ENCODE results near the gene NKD1.

The NKD1 gene

DNA sequence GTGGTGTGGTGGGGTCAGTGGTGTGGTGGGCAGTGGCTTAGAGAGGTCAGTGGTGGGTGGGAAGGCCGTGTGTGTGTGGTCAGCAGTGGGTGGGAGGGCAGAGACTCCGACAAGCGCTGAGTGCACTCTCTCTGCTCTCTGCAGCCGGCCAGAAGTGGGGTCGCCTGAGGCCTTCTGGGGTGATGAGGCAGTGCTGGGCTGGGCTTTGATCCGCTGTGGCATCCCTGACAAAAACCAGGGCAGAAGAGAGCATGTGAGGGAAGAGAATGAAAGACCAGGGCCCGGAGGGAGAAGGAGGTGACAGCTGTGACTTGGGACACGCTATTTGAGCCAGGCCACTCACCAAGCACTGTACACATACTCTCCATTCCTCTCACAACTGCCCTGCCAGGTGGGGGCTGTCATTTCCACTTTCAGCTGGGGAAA is 50.8 kb downstream of the NKD1 start:
- H2AFZ ChIP-seq (ENCODE audit: low read length) = no peak overlapping the region
- no peaks in the 10 kb centered on the region for H3K27me3 ChIP-seq (ENCODE audit: insufficient read depth, low read length, poor library complexity, severe bottlenecking)
- H3K36me3 ChIP-seq (ENCODE audit: insufficient read depth, low read length) = no peaks in the 10 kb centered on the region
- H3F3A ChIP-seq (ENCODE audit: low read depth) = no peaks in the 10 kb centered on the region
- no peak overlapping the region for H3K9ac ChIP-seq (ENCODE audit: low read depth, low read length, poor library complexity, severe bottlenecking)
- no peaks in the 10 kb centered on the region for H3K9me2 ChIP-seq (replicated peaks; ENCODE audit: low read depth, low read length)
- TF ChIP-seq, protein P1, sequence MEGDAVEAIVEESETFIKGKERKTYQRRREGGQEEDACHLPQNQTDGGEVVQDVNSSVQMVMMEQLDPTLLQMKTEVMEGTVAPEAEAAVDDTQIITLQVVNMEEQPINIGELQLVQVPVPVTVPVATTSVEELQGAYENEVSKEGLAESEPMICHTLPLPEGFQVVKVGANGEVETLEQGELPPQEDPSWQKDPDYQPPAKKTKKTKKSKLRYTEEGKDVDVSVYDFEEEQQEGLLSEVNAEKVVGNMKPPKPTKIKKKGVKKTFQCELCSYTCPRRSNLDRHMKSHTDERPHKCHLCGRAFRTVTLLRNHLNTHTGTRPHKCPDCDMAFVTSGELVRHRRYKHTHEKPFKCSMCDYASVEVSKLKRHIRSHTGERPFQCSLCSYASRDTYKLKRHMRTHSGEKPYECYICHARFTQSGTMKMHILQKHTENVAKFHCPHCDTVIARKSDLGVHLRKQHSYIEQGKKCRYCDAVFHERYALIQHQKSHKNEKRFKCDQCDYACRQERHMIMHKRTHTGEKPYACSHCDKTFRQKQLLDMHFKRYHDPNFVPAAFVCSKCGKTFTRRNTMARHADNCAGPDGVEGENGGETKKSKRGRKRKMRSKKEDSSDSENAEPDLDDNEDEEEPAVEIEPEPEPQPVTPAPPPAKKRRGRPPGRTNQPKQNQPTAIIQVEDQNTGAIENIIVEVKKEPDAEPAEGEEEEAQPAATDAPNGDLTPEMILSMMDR (conservative IDR thresholded peaks at IDR 0.05; ENCODE audit: low read length) = no peak
- TF ChIP-seq EZH2phosphoT487 (IDR thresholded peaks at IDR 0.05; ENCODE audit: borderline replicate concordance) = no peak
- no peaks in the 10 kb centered on the region for H4K20me1 ChIP-seq (ENCODE audit: insufficient read depth, low read length, poor library complexity, severe bottlenecking)
- no peak overlapping the region for H3K4me3 ChIP-seq (ENCODE audit: low read length, poor library complexity, severe bottlenecking)
- H3K4me2 ChIP-seq (ENCODE audit: low read depth, low read length, poor library complexity, severe bottlenecking) = no peak overlapping the region
- no peaks in the 10 kb centered on the region for H3K79me2 ChIP-seq (ENCODE audit: insufficient read depth, low read length)
- H3K4me1 ChIP-seq (ENCODE audit: insufficient read depth, low read length, poor library complexity, severe bottlenecking) = peaks cover 9% of the 10 kb centered on the region
- no peaks in the 10 kb centered on the region for H3K9me3 ChIP-seq (ENCODE audit: insufficient read depth, low read depth, low read length)

DNA sequence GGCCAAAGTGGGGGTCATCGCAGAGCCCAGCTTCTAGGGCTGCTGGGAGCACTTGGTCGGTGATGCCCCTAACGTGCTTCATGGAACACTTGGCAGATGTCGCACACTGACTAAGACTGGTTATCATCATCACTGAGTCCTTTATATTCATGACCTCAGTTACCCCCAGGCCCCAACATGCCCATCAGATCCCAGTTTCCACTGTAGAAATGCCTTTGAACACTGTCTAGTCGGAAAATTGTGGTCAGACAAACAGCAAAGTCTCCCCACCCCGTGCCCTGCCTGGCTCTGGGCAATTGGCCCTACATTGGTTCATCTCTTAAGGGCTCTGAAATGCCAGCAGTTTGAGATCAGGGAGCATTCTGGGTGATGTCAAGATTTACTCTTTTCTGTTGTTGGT is 51.3 kb downstream of the NKD1 start:
- Histone ChIP-seq H3K4me2 (ENCODE audit: low read depth, low read length, poor library complexity, severe bottlenecking) (no peak overlapping the region), H3K9ac (ENCODE audit: low read depth, low read length, poor library complexity, severe bottlenecking) (no peak overlapping the region), H3K9me3 (ENCODE audit: insufficient read depth, low read depth, low read length) (no peaks in the 10 kb centered on the region), H3K79me2 (ENCODE audit: insufficient read depth, low read length) (no peaks in the 10 kb centered on the region), H4K20me1 (ENCODE audit: insufficient read depth, low read length, poor library complexity, severe bottlenecking) (no peaks in the 10 kb centered on the region), H3K9me2 (replicated peaks; ENCODE audit: low read depth, low read length) (no peaks in the 10 kb centered on the region), H3F3A (ENCODE audit: low read depth) (no peaks in the 10 kb centered on the region), H3K4me3 (ENCODE audit: low read length, poor library complexity, severe bottlenecking) (no peak overlapping the region), H3K36me3 (ENCODE audit: insufficient read depth, low read length) (no peaks in the 10 kb centered on the region), H3K4me1 (ENCODE audit: insufficient read depth, low read length, poor library complexity, severe bottlenecking) (peaks cover 9% of the 10 kb centered on the region), H3K27me3 (ENCODE audit: insufficient read depth, low read length, poor library complexity, severe bottlenecking) (no peaks in the 10 kb centered on the region), H2AFZ (ENCODE audit: low read length) (no peak overlapping the region)
- TF ChIP-seq, protein P1 (conservative IDR thresholded peaks at IDR 0.05; ENCODE audit: low read length) = no peak

DNA sequence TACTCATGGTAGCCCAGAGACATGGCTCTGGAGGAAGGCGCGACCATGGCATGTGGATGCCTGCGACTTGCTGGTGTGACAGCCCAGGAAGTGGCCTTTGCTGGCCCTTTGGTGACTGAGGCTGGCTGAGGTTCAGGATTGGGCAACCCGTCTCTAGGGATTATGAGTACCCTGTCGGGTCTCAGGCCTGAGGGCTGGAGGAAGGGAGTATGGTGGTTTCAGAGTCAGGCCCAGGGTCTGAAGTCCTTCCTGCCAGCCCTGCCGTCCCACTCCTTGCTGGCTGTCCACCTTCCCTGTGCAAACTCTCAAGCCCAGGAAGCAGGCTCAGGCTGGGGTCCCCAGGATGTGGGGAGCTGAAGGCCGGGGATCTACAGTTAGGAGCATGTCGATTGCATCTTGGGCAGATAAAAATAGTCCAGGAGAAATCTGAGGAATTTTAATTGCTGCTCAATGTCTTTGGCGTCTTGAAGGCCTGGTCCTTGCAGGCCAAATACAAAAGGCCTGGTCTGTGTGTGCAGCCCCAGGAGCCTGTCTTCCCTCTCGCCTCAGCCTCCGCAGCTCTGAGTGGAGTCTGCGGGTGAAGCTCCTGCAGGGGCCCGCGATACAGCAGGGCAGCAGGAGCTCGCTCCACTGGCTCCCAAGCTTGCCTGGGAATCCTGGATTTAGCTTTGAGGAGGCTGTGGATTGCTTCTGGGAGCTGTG is 52.5 kb downstream of the NKD1 start:
- TF ChIP-seq, protein P1 (conservative IDR thresholded peaks at IDR 0.05; ENCODE audit: low read length) = no peak
- no peak for TF ChIP-seq EZH2phosphoT487 (IDR thresholded peaks at IDR 0.05; ENCODE audit: borderline replicate concordance)
- H3K9ac ChIP-seq (ENCODE audit: low read depth, low read length, poor library complexity, severe bottlenecking) = no peak overlapping the region
- no peak overlapping the region for H3K4me2 ChIP-seq (ENCODE audit: low read depth, low read length, poor library complexity, severe bottlenecking)
- peaks cover 9% of the 10 kb centered on the region for H3K4me1 ChIP-seq (ENCODE audit: insufficient read depth, low read length, poor library complexity, severe bottlenecking)
- H3K36me3 ChIP-seq (ENCODE audit: insufficient read depth, low read length) = no peaks in the 10 kb centered on the region
- no peaks in the 10 kb centered on the region for H4K20me1 ChIP-seq (ENCODE audit: insufficient read depth, low read length, poor library complexity, severe bottlenecking)
- H3K79me2 ChIP-seq (ENCODE audit: insufficient read depth, low read length) = no peaks in the 10 kb centered on the region
- no peak overlapping the region for H2AFZ ChIP-seq (ENCODE audit: low read length)
- no peaks in the 10 kb centered on the region for H3K9me2 ChIP-seq (replicated peaks; ENCODE audit: low read depth, low read length)
- H3K4me3 ChIP-seq (ENCODE audit: low read length, poor library complexity, severe bottlenecking) = no peak overlapping the region
- H3K9me3 ChIP-seq (ENCODE audit: insufficient read depth, low read depth, low read length) = no peaks in the 10 kb centered on the region
- no peaks in the 10 kb centered on the region for H3K27me3 ChIP-seq (ENCODE audit: insufficient read depth, low read length, poor library complexity, severe bottlenecking)
- no peaks in the 10 kb centered on the region for H3F3A ChIP-seq (ENCODE audit: low read depth)

Measured in Loucy (cell line).